HL-60 (cell line): ENCODE data around the gene MYEOV.
A peak's percentile ranks its signal among the peaks of the same experiment; 100 is the strongest.

Experiments used
- DNase-seq, 2 experiments: peaks; one replicate each; pipeline ENCODE4 v3.0.0-alpha.2; 2010 to 2020; ENCODE audit warnings: low read depth in 1 of 2, low spot score in 1 of 2
- H3K27ac ChIP-seq: fragments of 250-450 bp; sonication (Bioruptor Pico); replicated peaks from 2 replicates; pipeline ENCODE4 v1.5.1; 2020; ENCODE audit warnings: mild to moderate bottlenecking, moderate library complexity
- H3K27me3 ChIP-seq: fragments of 250-450 bp; sonication (Bioruptor Pico); 2 replicates; pipeline ENCODE4 v1.5.1; 2021; ENCODE audit warnings: mild to moderate bottlenecking, moderate library complexity; ENCODE audit not compliant: insufficient read depth, poor library complexity, severe bottlenecking
- H3K4me3 ChIP-seq: replicated peaks from 2 replicates; pipeline ENCODE4 v1.5.1; 2011; ENCODE audit warnings: mild to moderate bottlenecking, control low read depth, low read length; ENCODE audit not compliant: insufficient read depth
- GABPA ChIP-seq: IDR thresholded peaks from 2 replicates; pipeline ENCODE4 v1.6.1; 2012; ENCODE audit warnings: low read depth
- POLR2AphosphoS5 ChIP-seq: IDR thresholded peaks from 2 replicates; pipeline ENCODE4 v1.6.1; 2012; ENCODE audit warnings: low read depth
- SPI1 ChIP-seq: IDR thresholded peaks from 2 replicates; pipeline ENCODE4 v1.6.1; 2012; ENCODE audit warnings: low read depth, mild to moderate bottlenecking, borderline replicate concordance
- TF ChIP-seq, protein P1 (sequence below): IDR thresholded peaks from 2 replicates; pipeline ENCODE4 v1.6.1; 2012; ENCODE audit warnings: low read depth; ENCODE audit not compliant: insufficient replicate concordance
- TF ChIP-seq, protein P2 (sequence below): IDR thresholded peaks from one replicate; pipeline ENCODE4 v1.5.1; 2011; ENCODE audit warnings: low read length, control low read depth, inconsistent platforms; ENCODE audit not compliant: insufficient read depth

MYEOV gene

DNA sequence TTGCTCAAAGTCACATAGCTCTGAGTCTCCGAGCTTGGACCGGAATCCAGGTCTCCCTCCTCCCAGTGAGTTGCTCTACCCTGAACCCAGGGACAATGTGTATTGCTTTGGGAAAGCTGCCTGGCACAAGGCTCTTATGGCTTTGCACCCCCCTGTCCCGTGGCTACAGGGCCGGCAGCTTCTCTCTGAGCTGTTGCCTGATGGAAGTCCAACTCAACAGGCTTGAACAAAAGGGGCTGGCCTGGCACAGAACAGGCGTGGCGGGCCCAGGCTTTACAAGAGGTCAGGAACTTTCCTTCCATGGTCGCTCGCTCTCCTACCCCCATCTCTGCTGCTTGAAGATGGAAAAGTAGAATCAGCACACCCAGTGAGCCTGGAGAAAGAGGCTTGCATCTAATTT lies 34.3 kb downstream of the MYEOV start:
- Histone ChIP-seq H3K27me3 (no peaks in the 10 kb centered on the region), H3K27ac (no peak overlapping the region), H3K4me3 (no peak overlapping the region)
- DNase-seq, result no peak
- TF ChIP-seq SPI1, result no peak
- TF ChIP-seq POLR2AphosphoS5, result no peak
- TF ChIP-seq, protein P1, sequence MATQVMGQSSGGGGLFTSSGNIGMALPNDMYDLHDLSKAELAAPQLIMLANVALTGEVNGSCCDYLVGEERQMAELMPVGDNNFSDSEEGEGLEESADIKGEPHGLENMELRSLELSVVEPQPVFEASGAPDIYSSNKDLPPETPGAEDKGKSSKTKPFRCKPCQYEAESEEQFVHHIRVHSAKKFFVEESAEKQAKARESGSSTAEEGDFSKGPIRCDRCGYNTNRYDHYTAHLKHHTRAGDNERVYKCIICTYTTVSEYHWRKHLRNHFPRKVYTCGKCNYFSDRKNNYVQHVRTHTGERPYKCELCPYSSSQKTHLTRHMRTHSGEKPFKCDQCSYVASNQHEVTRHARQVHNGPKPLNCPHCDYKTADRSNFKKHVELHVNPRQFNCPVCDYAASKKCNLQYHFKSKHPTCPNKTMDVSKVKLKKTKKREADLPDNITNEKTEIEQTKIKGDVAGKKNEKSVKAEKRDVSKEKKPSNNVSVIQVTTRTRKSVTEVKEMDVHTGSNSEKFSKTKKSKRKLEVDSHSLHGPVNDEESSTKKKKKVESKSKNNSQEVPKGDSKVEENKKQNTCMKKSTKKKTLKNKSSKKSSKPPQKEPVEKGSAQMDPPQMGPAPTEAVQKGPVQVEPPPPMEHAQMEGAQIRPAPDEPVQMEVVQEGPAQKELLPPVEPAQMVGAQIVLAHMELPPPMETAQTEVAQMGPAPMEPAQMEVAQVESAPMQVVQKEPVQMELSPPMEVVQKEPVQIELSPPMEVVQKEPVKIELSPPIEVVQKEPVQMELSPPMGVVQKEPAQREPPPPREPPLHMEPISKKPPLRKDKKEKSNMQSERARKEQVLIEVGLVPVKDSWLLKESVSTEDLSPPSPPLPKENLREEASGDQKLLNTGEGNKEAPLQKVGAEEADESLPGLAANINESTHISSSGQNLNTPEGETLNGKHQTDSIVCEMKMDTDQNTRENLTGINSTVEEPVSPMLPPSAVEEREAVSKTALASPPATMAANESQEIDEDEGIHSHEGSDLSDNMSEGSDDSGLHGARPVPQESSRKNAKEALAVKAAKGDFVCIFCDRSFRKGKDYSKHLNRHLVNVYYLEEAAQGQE, result no peak
- TF ChIP-seq, protein P2, sequence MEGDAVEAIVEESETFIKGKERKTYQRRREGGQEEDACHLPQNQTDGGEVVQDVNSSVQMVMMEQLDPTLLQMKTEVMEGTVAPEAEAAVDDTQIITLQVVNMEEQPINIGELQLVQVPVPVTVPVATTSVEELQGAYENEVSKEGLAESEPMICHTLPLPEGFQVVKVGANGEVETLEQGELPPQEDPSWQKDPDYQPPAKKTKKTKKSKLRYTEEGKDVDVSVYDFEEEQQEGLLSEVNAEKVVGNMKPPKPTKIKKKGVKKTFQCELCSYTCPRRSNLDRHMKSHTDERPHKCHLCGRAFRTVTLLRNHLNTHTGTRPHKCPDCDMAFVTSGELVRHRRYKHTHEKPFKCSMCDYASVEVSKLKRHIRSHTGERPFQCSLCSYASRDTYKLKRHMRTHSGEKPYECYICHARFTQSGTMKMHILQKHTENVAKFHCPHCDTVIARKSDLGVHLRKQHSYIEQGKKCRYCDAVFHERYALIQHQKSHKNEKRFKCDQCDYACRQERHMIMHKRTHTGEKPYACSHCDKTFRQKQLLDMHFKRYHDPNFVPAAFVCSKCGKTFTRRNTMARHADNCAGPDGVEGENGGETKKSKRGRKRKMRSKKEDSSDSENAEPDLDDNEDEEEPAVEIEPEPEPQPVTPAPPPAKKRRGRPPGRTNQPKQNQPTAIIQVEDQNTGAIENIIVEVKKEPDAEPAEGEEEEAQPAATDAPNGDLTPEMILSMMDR, result no peak
- TF ChIP-seq GABPA, result no peak

DNA sequence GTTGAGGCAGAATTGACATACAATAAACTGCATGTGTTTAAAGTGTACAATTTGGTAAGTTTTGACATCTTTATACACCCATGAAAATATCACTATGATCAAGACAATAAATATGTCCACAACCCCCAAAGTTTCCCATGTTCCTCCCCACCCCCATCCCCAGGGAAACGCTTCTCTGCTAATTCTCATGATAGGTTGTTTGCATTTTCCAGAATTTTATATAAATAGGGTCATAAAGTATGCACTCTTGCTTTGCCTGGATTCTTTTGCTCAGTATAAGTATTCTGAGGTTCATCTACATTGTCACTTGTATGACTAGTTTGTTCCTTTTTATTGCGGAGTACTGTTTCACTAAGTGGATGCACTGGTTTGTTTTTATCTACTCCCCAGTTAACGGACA lies 35.6 kb downstream of the MYEOV start:
- Histone ChIP-seq H3K27ac (no peak overlapping the region), H3K27me3 (no peaks in the 10 kb centered on the region), H3K4me3 (no peak overlapping the region)
- TF ChIP-seq SPI1 (no peak), POLR2AphosphoS5 (no peak), GABPA (no peak)
- TF ChIP-seq, protein P1, result no peak
- TF ChIP-seq, protein P2, result no peak
- no peak for DNase-seq

DNA sequence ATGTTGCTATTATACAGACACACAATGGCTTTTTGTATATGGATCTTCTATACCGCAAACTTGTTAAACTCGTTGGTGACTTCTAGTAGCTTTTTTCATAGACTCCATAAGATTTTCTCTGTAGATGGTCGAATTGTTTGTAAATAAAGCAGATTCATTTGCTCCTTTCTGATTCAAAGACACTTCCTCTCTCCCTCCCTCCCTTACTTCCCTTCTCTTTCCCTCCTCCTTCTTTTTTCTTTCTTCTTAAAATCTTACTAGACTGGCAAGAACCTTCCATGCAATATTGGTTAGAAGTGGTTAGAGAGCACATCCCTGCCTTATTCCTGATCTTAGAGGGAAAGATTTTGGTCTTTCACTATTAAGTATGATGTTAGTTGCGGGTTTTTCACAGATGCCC lies 36.4 kb downstream of the MYEOV start:
- Histone ChIP-seq H3K27me3 (no peaks in the 10 kb centered on the region), H3K4me3 (no peak overlapping the region), H3K27ac (no peak overlapping the region)
- DNase-seq, result no peak
- TF ChIP-seq SPI1 (peak; percentile 64), POLR2AphosphoS5 (no peak)

DNA sequence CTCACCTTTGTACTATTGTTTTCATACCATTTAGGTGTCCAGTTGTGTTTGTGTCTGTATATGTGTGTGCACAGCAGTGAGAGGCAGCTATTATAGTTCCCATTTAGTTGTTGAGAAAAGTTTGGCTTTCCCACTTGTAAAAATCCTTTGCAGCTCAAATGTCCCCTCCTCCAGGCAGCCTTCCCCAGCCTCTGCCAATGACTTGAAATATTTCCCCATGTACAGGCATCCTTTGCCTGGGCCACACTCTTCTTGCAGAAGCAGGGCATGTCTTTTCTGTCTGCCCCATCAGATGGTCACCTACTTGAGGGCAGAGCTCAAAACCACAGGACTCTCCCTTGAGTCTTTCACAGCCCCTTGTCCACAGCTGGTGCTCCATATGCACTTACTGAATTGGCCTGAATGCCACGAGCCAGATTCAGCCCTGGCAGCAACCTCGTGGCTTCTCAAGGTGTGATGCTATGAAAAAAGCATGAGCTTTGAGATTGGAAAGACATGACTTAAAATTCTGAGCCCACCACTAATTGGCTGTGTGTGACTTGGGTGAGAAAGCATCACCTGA lies 39.3 kb downstream of the MYEOV start:
- Histone ChIP-seq H3K27ac (no peak overlapping the region), H3K27me3 (no peaks in the 10 kb centered on the region), H3K4me3 (no peak overlapping the region)
- DNase-seq, result no peak
- TF ChIP-seq, protein P1, result no peak
- TF ChIP-seq, protein P2, result no peak
- TF ChIP-seq SPI1 (no peak), POLR2AphosphoS5 (no peak), GABPA (no peak)
